HG02840 (cell line): ENCODE results near the gene SLC38A1.
"Not testable (repeated sequence)": the region's sequence is repeated elsewhere in the genome, so short reads cannot be mapped to it uniquely, and the experiment has no call there.

Experiments
- ATAC-seq: cut with Tn5 transposase; IDR thresholded peaks from one replicate; pipeline ENCODE4 v1.9.1; 2021; ENCODE audit warnings: mild to moderate bottlenecking, moderate library complexity, moderate number of reproducible peaks; ENCODE audit not compliant: unreplicated experiment, low FRiP score

The SLC38A1 gene

GRCh38 chr12:46265102-46265501, 3.7 kb downstream of the SLC38A1 start:
- ATAC-seq = no peak

- ATAC-seq = no peak
These were observed 4.8 kb downstream of the SLC38A1 start for GRCh38 chr12:46264057-46264456.

GRCh38 chr12:46263140-46264016, 5.5 kb downstream of the SLC38A1 start:
- no peak for ATAC-seq

GRCh38 chr12:46261646-46262045, 7.2 kb downstream of the SLC38A1 start:
- ATAC-seq = no peak

- ATAC-seq = no peak
These were observed 7.8 kb downstream of the SLC38A1 start for GRCh38 chr12:46260913-46261476.

- ATAC-seq = no peak
These were observed 8.5 kb downstream of the SLC38A1 start for GRCh38 chr12:46260124-46260912.

GRCh38 chr12:46259713-46260112, 9.1 kb downstream of the SLC38A1 start:
- no peak for ATAC-seq

- no peak for ATAC-seq
These were observed 9.8 kb downstream of the SLC38A1 start for GRCh38 chr12:46259071-46259470.

- no peak for ATAC-seq
These were observed 10.7 kb downstream of the SLC38A1 start for GRCh38 chr12:46258129-46258528.

- ATAC-seq = no peak
These were observed 11.9 kb downstream of the SLC38A1 start for GRCh38 chr12:46256942-46257341.

GRCh38 chr12:46253544-46254162, 15.2 kb downstream of the SLC38A1 start:
- no peak for ATAC-seq

GRCh38 chr12:46251994-46252393, 16.8 kb downstream of the SLC38A1 start:
- ATAC-seq = not testable (repeated sequence)

- ATAC-seq = not testable (repeated sequence)
These were observed 18.9 kb downstream of the SLC38A1 start for GRCh38 chr12:46249960-46250359.

GRCh38 chr12:46246021-46246700, 22.7 kb downstream of the SLC38A1 start:
- no peak for ATAC-seq

GRCh38 chr12:46244997-46245396, 23.8 kb downstream of the SLC38A1 start:
- no peak for ATAC-seq

- no peak for ATAC-seq
These were observed 24.4 kb downstream of the SLC38A1 start for GRCh38 chr12:46244273-46244915.

- no peak for ATAC-seq
These were observed 26.3 kb downstream of the SLC38A1 start for GRCh38 chr12:46242569-46242968.

- no peak for ATAC-seq
These were observed 28.4 kb downstream of the SLC38A1 start for GRCh38 chr12:46240436-46240835.

- no peak for ATAC-seq
These were observed 30.0 kb downstream of the SLC38A1 start for GRCh38 chr12:46238821-46239220.
